NCI-H1105 (cell line): ENCODE data around the gene SOWAHC.
"Not testable (repeated sequence)": the region's sequence is repeated elsewhere in the genome, so short reads cannot be mapped to it uniquely, and the experiment has no call there.

Experiments used
- DNase-seq: peaks from one replicate; lab custom pipeline; 2025; lab: John Stamatoyannopoulos, UW

The SOWAHC gene

DNA sequence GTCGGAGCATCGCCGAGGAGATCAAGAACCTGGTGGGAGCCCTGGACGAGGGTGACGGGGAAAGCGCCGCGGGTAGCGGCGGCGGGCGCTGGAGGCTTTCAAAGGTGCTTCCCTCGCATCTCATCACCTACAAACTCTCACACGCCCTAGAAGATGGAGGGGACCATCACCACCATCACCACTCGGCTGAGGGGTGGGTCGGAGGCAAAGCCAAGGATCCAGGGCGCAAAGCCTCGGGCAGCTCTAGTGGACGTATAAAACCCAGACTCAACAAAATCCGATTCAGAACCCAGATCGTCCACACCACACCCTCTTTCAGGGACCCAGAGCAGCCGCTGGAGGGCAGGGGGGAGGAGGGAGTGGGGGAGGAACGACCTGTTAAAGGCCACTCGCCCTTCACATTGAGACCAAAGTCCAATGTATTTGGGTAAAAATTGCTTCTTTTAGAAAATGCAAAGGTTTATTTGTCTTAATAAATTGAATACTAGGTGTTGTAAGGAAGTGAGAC is 1.5 kb downstream of the SOWAHC start:
- DNase-seq, result no peak

GRCh38 chr2:109616184-109616583 is 2.0 kb downstream of the SOWAHC start:
- no peak for DNase-seq

DNA sequence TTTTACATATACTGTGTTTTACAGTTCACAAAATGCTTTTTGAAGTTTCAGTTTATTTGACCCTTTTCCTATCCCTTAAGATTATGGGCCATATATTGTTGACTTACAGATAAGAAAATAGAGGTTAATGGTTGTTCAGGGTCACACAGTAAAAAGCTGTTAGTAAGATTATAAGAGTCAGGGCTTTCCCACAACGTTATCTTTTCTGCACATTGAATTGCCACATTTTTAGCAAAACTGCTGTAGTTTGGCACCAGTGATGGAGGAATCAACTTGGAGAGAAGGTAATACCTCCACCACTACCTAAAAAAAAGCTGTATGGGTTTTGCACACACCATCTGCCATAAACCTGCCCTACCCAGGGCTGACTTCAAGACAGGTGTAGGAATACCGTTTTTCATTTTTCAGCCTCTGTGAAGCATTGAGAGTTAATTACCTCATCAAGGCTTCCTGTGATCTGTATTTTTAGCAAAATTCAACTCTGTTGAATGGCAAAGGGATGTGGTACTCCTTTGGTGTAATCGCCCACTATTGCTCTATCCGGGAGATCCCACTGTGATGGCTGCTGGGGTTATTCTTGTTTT is 5.0 kb downstream of the SOWAHC start:
- no peak for DNase-seq

GRCh38 chr2:109623297-109623696 is 9.1 kb downstream of the SOWAHC start:
- DNase-seq, result no peak

DNA sequence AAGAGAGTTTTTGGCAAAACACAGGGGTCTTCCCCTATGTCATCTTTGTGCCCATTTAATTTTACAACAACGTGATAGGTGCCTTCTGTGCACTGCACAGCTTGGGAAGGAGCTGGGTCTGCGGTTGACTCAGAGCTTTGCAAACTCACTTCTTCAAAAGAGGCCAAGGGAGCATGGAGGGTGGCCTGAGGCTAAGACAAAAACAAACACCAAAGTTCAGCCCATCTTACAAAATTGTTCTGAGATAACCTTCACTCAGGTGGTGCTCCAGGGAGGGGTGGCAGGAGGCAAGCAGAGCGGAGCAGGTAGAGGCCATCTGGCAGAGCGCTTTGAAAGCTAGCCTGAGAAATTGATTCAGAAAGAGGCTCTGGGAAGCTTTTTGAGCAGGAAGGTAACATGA is 9.8 kb downstream of the SOWAHC start:
- no peak for DNase-seq

DNA sequence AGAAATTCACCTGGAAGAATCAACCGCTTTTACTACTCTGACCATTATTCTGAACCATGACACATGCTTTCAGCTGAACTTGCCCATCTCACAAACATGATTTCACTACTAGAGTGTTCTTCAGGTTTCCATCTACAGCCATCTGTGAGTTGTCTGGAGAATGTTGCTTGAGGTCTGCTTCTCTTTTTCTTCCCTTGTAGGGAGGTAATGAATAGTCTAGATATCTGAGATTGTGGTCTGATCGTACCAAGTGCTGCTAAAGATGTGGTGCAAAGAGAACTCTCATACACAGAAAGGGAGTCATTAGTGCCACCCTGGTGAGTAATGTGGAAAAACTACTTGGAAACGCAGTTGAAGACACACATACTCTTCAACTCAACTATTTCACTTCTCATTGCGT is 10.2 kb downstream of the SOWAHC start:
- DNase-seq, result no peak

GRCh38 chr2:109628321-109628720 is 14.2 kb downstream of the SOWAHC start:
- DNase-seq, result not testable (repeated sequence)

DNA sequence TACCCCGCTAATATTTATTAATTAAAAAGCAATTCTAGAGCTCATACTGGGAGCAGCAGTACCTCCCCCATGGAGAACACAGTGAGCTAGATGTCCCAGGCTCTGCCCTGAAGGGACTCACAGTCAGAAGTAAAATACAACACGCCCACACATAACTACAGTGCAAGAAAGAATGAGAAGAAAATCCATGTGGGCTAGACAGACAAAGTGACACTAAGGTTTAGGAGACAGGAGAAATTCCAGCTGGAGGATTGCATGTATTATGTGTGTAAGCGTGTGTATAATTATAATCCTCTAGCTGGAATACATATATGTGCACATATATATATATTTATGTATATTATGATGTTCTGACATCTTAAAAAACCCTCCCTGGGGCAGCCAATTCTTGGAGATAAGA is 15.7 kb downstream of the SOWAHC start:
- DNase-seq, result no peak

GRCh38 chr2:109630441-109631430 is 16.6 kb downstream of the SOWAHC start:
- DNase-seq, result no peak

- no peak for DNase-seq
Measured at GRCh38 chr2:109631741-109632140, 17.6 kb downstream of the SOWAHC start.

DNA sequence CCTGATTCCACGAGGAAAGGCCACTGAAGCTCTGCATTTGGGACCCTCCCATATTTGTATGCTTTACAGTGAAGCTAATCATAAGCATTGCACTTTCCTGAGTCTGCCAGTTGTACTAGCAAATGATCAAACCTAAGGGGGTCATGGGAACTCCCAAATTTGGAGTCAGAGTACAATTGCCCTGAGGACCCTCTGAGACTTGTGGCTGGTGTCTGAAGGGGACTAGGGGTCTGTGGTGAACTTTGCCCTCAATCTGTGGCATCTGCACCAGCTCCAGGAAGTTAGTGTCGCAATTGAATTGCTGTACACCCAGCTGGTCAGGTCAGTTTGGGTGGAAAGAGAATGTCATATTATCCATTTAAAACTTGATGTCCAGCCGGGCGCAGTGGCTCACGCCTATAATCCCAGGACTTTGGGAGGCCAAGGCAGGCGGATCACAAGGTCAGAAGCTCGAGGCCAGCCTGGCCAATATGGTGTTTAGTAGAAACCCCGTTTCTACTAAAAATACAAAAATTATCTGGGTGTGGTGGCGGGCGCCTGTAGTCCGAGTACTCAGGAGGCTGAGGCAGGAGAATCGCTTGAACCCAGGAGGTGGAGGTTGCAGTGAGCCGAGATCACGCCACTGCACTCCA is 18.1 kb downstream of the SOWAHC start:
- DNase-seq, result no peak

GRCh38 chr2:109633284-109633961 is 19.3 kb downstream of the SOWAHC start:
- no peak for DNase-seq

DNA sequence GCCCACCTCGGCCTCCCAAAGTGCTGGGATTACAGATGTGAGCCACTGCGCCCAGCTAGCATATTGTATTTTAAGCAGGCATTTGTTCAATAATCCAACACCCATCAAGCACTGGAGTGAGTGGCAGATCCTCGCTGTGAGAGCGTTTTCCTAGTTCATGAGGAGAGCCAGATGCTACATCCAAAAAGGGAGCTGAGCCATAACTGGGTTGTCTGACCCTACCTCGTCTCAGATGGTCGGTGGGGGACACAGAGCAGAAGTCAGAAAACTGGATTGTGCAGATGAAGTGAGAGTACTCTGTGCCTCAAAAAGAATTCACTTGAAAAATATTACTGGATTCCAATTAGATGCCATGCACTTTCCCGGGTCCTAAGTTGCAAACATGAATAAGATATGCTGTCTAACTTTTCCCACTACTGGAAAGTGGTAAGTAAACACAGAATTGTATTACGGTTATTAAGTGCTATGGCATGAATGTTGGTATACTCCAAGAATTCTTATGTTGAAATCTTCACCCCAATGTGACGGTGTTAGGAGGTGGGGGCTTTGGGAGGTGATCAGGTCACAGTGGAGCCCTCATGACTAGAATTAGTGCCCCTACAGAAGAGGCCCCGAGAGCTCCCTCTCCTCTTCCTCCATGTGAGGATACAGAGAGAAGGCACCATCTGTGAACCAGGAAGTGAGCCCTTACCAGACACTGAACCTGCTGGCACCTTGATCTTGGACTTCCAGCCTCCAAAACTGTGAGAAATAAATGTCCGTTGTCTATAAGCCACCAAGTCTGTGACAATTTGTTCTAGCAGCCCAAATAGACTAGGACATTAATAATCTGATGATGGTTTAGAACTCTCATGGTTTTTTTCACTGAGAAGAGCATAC is 21.5 kb downstream of the SOWAHC start:
- no peak for DNase-seq

DNA sequence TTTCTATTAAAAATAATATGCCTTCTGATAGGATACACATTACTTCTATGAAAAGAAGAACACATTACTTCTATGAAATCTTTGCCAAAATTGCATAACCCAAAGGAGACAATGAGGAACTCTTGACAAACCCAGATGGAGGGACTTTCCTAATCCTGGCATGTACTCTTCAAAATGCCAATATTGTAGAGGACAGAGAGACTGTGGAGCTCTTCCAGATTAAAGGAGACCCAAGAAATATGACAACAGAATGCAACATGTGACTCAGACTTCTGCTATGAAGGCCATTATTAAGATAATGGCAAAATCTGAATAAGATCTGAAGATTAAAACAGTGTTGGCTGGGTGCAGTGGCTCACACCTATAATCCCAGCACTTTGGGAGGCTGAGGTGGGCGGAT is 22.2 kb downstream of the SOWAHC start:
- no peak for DNase-seq

- no peak for DNase-seq
Measured at GRCh38 chr2:109637749-109638570, 23.8 kb downstream of the SOWAHC start.

DNA sequence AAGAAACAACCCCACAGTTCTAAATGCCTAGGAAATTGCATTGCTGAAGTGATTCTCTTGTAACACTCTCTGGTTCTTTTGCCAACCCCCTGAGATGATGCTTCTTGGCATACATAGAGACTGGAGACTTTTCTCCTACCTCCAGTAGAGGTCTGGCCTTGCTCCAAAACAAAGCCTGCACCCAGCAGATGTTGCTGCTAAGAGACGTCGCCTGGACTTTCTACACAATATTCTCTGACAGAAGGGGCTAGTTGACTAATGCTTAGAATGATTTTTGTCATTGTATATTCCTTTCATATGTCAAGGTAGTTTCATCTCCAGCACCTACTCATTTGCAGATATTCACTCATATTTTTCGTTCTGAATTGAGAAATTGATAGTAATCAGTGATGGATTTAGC is 24.6 kb downstream of the SOWAHC start:
- DNase-seq, result no peak

DNA sequence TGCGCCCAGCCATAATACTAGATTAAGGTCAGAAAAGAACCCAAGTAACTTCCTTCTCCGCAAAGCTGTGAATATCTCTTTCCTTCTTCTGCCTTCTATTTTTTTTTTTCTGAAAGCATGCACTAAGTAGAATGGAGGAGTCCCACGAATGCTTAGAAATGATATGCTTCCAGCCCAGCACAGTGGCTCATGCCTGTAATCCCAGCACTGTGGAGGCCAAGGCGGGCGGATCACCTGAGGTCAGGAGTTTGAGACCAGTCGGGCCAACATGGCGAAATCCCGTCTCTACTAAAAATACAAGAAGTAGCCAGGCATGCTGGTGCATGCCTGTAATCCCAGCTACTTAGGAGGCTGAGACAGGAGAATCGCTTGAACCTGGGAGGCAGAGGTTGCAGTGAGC is 25.8 kb downstream of the SOWAHC start:
- DNase-seq, result not testable (repeated sequence)

DNA sequence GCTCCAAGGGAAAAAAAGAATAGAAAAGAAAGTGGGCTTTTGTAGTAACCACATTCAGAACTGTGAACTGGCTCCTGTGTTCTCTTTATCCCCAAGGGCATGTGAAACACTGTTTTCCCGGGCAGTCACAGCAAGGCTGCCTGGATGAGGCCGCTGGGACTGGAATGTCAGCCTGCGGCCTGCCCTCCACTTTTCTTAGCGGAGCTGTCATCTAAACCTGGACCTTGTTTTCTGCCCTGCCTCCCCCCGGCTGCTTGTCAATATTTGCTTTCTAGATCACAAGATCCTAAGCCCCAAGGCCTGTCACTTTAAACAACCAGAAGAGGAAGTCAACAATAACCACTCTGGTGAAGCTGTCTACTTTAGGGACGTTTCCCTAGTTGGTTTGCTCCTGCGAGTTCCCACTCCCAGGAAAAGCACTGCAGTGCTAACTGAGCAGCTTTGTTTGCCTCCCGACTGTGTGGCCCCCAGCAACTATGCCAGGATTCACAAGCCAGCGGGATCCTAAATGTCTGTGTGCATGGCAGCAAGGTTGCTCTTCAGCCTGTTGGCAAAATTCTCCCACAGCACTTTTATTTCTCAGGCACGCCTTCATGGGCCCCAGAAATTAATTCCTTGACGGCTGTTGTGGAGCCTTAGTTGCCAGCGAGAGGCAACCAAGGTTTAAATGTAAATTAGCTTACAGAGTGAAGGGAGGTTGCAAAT is 30.6 kb downstream of the SOWAHC start:
- no peak for DNase-seq

GRCh38 chr2:109645412-109646184 is 31.4 kb downstream of the SOWAHC start:
- DNase-seq, result no peak
